NB4 (cell line): ENCODE results near the gene FOSL2.

Experiments used
- DNase-seq: peaks from one replicate; pipeline ENCODE4 v3.0.0; 2010; ENCODE audit warnings: low read depth
- H3K4me3 ChIP-seq: one replicate; pipeline ENCODE4 v1.5.1; 2011; ENCODE audit warnings: mild to moderate bottlenecking, low read depth, low read length, moderate library complexity
- MYC ChIP-seq: IDR thresholded peaks from 2 replicates; pipeline ENCODE4 v1.6.1; 2011; ENCODE audit warnings: low read depth, low read length
- POLR2A ChIP-seq: IDR thresholded peaks from 2 replicates; pipeline ENCODE4 v1.6.1; 2011; ENCODE audit warnings: mild to moderate bottlenecking; ENCODE audit not compliant: insufficient read length; ENCODE audit errors: extremely low read depth
- TF ChIP-seq, protein P1 (sequence below): IDR thresholded peaks from one replicate; pipeline ENCODE4 v1.5.1; 2012; ENCODE audit warnings: low read depth, low read length
- TF ChIP-seq, protein P2 (sequence below): IDR thresholded peaks from 2 replicates; pipeline ENCODE4 v1.6.1; 2011; ENCODE audit warnings: low read depth, low read length

FOSL2 gene

DNA sequence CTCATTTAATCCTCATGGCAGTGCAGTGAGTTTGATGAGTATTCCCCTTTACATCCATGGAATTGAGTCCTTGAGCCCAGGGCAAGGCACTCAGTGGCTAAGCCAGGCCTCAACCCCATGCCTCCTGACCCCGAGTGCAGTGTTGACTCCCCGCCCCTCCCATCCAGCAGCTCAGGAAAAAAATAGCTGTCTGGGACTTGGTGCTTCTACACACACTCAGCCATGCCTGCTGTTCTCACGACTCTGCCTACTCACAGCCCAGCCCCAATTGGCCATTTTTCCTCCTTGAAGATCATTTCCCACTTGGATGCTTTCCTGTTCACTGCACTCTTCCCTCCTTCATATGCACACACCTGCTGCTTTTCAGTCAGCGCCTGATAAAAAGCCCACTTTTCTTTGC, 8.8 kb downstream of the FOSL2 start:
- no peak for DNase-seq
- TF ChIP-seq POLR2A = no peak
- no peak for TF ChIP-seq MYC
- TF ChIP-seq, protein P1, sequence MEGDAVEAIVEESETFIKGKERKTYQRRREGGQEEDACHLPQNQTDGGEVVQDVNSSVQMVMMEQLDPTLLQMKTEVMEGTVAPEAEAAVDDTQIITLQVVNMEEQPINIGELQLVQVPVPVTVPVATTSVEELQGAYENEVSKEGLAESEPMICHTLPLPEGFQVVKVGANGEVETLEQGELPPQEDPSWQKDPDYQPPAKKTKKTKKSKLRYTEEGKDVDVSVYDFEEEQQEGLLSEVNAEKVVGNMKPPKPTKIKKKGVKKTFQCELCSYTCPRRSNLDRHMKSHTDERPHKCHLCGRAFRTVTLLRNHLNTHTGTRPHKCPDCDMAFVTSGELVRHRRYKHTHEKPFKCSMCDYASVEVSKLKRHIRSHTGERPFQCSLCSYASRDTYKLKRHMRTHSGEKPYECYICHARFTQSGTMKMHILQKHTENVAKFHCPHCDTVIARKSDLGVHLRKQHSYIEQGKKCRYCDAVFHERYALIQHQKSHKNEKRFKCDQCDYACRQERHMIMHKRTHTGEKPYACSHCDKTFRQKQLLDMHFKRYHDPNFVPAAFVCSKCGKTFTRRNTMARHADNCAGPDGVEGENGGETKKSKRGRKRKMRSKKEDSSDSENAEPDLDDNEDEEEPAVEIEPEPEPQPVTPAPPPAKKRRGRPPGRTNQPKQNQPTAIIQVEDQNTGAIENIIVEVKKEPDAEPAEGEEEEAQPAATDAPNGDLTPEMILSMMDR = no peak
- TF ChIP-seq, protein P2, sequence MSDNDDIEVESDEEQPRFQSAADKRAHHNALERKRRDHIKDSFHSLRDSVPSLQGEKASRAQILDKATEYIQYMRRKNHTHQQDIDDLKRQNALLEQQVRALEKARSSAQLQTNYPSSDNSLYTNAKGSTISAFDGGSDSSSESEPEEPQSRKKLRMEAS = no peak
- H3K4me3 ChIP-seq = no peak overlapping the region

DNA sequence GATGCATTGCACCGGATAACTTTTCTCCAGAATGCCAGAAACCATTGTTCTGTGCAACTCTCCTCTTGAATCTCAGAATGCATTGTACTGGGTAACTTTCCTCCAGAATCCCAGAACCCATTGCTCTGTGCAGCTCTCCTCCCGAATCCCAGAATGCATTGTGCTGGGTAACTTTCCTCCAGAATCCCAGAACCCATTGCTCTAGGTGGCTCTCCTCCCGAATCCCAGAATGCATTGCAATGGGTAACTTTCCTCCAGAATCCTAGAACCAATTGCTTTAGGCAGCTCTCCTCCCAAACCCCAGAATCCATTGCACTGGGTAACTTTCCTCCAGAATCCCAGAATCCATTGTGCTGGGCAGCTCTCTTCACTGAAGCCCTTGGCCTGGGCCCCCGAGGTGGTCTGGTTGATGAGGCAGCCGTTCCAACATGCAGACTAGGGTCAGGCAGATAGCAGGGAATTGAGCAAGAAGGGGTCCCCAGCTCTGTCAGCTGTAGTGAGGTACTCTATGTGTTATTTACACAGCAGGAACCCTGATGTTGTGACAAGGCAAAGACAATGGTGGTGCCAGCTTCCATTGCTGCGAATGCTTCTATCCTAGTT, 9.4 kb downstream of the FOSL2 start:
- no peak for DNase-seq
- TF ChIP-seq, protein P1 = no peak
- TF ChIP-seq, protein P2 = no peak
- TF ChIP-seq MYC (no peak), POLR2A (no peak)
- no peak overlapping the region for H3K4me3 ChIP-seq

DNA sequence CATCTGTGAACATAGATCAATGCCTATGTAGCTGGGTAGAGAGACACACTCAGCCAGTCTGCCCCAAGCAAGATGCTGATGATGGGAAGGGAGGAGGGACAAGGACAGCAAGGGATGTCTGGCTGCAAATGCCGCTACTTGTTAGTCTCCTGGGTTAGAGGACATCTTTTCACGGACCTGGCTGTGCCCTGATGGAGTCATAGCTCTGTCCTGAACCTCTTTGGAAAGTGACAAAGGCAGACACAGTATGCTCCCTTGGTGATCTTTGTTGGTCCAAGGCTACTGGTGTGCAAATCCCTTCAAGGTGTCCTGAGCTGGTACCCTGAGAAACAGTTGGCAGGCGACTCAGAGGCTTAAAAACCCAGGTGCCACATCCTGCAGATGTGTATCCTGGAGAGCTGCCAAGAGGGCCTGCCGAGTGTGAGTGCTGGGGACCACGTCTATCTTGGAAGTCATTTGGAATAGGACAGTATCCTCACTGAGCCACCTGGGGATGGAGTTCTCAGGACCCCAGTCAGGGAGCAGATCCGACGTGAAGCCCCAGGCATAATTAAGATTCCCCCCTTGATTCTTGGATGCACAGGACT, 10.8 kb downstream of the FOSL2 start:
- no peak overlapping the region for H3K4me3 ChIP-seq
- TF ChIP-seq, protein P2 = no peak
- TF ChIP-seq, protein P1 = no peak
- TF ChIP-seq MYC (no peak), POLR2A (no peak)
- no peak for DNase-seq

DNA sequence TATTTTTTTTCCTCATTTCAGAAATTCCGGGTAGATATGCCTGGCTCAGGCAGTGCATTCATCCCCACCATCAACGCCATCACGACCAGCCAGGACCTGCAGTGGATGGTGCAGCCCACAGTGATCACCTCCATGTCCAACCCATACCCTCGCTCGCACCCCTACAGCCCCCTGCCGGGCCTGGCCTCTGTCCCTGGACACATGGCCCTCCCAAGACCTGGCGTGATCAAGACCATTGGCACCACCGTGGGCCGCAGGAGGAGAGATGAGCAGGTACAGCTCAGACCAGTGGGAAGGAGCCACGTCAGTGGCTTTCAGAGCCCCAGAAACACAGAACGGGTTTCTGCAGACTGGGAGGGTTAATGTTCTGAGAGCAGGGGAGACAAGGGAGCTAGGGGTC, 11.4 kb downstream of the FOSL2 start:
- no peak for DNase-seq
- H3K4me3 ChIP-seq = no peak overlapping the region
- TF ChIP-seq MYC = no peak
- TF ChIP-seq POLR2A = no peak
- TF ChIP-seq, protein P2 = no peak
- TF ChIP-seq, protein P1 = no peak

DNA sequence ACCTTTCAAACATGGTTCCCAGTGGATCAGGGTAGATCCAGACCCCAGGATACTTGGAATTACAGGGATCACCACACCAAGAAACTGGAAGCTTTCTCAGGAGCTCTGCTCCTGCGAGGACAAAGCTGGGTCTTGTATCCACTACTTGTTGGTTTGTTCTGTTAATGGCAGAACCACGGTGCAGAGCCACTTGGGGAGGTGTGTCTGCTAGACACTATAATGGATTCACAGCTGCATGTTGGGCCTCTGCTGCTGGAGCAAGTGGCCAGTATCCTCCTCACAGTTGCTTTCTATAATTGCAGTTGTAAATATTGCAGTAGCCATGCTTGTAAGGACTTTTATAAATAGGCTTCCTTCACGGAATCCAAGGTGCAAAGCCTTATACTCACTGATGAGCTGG, 12.9 kb downstream of the FOSL2 start:
- no peak overlapping the region for H3K4me3 ChIP-seq
- DNase-seq = no peak
- TF ChIP-seq POLR2A (no peak), MYC (no peak)
- TF ChIP-seq, protein P1 = no peak
- TF ChIP-seq, protein P2 = no peak
